Testis (tissue), 2 donors: ENCODE results near the gene CARMIL1.

Experiments used
- CTCF ChIP-seq, 3 experiments: fragments of 450-650 bp in 2 of 3; fragments of 200-600 bp in 1 of 3; sonication (generic) in 1 of 3; IDR thresholded peaks; one replicate each; pipeline ENCODE4 v1.5.1; 2016 to 2019; ENCODE audit warnings: antibody characterized with exemption in 3 of 3, mild to moderate bottlenecking in 2 of 3, moderate library complexity in 1 of 3
- POLR2A ChIP-seq: fragments of 450-650 bp; IDR thresholded peaks from one replicate; pipeline ENCODE4 v1.6.1; 2017; ENCODE audit warnings: antibody characterized with exemption, mild to moderate bottlenecking, moderate library complexity

- TF ChIP-seq CTCF (IDR thresholded peaks at IDR 0.05) (no peak), POLR2A (no peak)
These were observed 39.4 kb downstream of the CARMIL1 start for GRCh38 chr6:25318589-25318988.
